Parathyroid adenoma (tissue), 2 donors: Measurements from ENCODE around the gene BRD4.

Experiments used
- H2AFZ ChIP-seq: fragments of 300-600 bp; sonication (generic); one replicate; pipeline ENCODE4 v1.7.0; 2017; ENCODE audit warnings: antibody characterized with exemption, mild to moderate bottlenecking
- H3K27ac ChIP-seq: fragments of 300-600 bp; sonication (generic); one replicate; pipeline ENCODE4 v1.7.0; 2017
- H3K27me3 ChIP-seq: fragments of 300-600 bp; sonication (generic); one replicate; pipeline ENCODE4 v1.7.0; 2017; ENCODE audit warnings: low read length; ENCODE audit not compliant: control insufficient read depth, insufficient read depth
- H3K36me3 ChIP-seq: fragments of 300-600 bp; sonication (generic); one replicate; pipeline ENCODE4 v1.7.0; 2017; ENCODE audit warnings: low read length; ENCODE audit not compliant: control insufficient read depth, insufficient read depth
- H3K4me1 ChIP-seq: fragments of 300-600 bp; sonication (generic); one replicate; pipeline ENCODE4 v1.7.0; 2017; ENCODE audit warnings: control low read depth
- H3K4me2 ChIP-seq: fragments of 300-600 bp; sonication (generic); one replicate; pipeline ENCODE4 v1.7.0; 2017; ENCODE audit warnings: low read length
- H3K4me3 ChIP-seq: fragments of 300-600 bp; sonication (generic); one replicate; pipeline ENCODE4 v1.7.0; 2017; ENCODE audit warnings: low read depth, low read length
- H3K79me2 ChIP-seq: fragments of 300-600 bp; sonication (generic); one replicate; pipeline ENCODE4 v1.7.0; 2017; ENCODE audit warnings: control low read depth
- H3K9ac ChIP-seq: fragments of 300-600 bp; sonication (generic); one replicate; pipeline ENCODE4 v1.7.0; 2017; ENCODE audit warnings: mild to moderate bottlenecking
- H3K9me3 ChIP-seq: fragments of 300-600 bp; sonication (generic); one replicate; pipeline ENCODE4 v1.7.0; 2017; ENCODE audit warnings: low read length; ENCODE audit not compliant: control insufficient read depth
- CTCF ChIP-seq: fragments of 300-600 bp; sonication (generic); IDR thresholded peaks from one replicate; pipeline ENCODE4 v1.7.0; 2017; ENCODE audit warnings: antibody characterized with exemption, mild to moderate bottlenecking
- donor health status: primary hyperparathyroidism.

BRD4 gene

GRCh38 chr19:15323496-15324235 lies 8.7 kb downstream of the BRD4 start:
- H3K4me1 ChIP-seq: peaks cover 63% of the 10 kb centered on the region
- peak overlapping the region; percentile 36 for H3K4me3 ChIP-seq
- no peak overlapping the region for H2AFZ ChIP-seq
- H3K79me2 ChIP-seq: peaks cover 71% of the 10 kb centered on the region
- H3K27me3 ChIP-seq: no peaks in the 10 kb centered on the region
- peak overlapping the region; percentile 0 for H3K4me2 ChIP-seq
- no peak overlapping the region for H3K9ac ChIP-seq
- no peaks in the 10 kb centered on the region for H3K36me3 ChIP-seq
- no peaks in the 10 kb centered on the region for H3K9me3 ChIP-seq
- no peak for TF ChIP-seq CTCF
- H3K27ac ChIP-seq: peak overlapping the region; percentile 55

- H3K36me3 ChIP-seq: no peaks in the 10 kb centered on the region
- H3K9ac ChIP-seq: no peak overlapping the region
- no peak for TF ChIP-seq CTCF
- H3K79me2 ChIP-seq: peaks cover 71% of the 10 kb centered on the region
- peaks cover 72% of the 10 kb centered on the region for H3K4me1 ChIP-seq
- no peak overlapping the region for H3K27ac ChIP-seq
- no peak overlapping the region for H2AFZ ChIP-seq
- H3K4me2 ChIP-seq: no peak overlapping the region
- no peaks in the 10 kb centered on the region for H3K9me3 ChIP-seq
- no peaks in the 10 kb centered on the region for H3K27me3 ChIP-seq
- no peak overlapping the region for H3K4me3 ChIP-seq
Measured at GRCh38 chr19:15321739-15322138, 10.6 kb downstream of the BRD4 start.

GRCh38 chr19:15320116-15320515 lies 12.2 kb downstream of the BRD4 start:
- H3K36me3 ChIP-seq: no peaks in the 10 kb centered on the region
- no peaks in the 10 kb centered on the region for H3K9me3 ChIP-seq
- H3K4me3 ChIP-seq: no peak overlapping the region
- H3K9ac ChIP-seq: no peak overlapping the region
- H3K27me3 ChIP-seq: no peaks in the 10 kb centered on the region
- H3K79me2 ChIP-seq: peaks cover 74% of the 10 kb centered on the region
- H3K4me2 ChIP-seq: peak overlapping the region; percentile 37
- peaks cover 70% of the 10 kb centered on the region for H3K4me1 ChIP-seq
- no peak for TF ChIP-seq CTCF
- no peak overlapping the region for H2AFZ ChIP-seq
- no peak overlapping the region for H3K27ac ChIP-seq

- Histone ChIP-seq H3K4me3 (no peak overlapping the region), H3K4me1 (peaks cover 65% of the 10 kb centered on the region), H3K27me3 (no peaks in the 10 kb centered on the region), H3K27ac (peak overlapping the region; percentile 36), H3K9ac (no peak overlapping the region), H3K79me2 (peaks cover 74% of the 10 kb centered on the region), H3K4me2 (peak overlapping the region; percentile 40), H3K36me3 (no peaks in the 10 kb centered on the region), H2AFZ (no peak overlapping the region), H3K9me3 (no peaks in the 10 kb centered on the region)
- no peak for TF ChIP-seq CTCF
Measured at GRCh38 chr19:15318241-15318691, 14.1 kb downstream of the BRD4 start.
